ENCODE results near the gene MAGI3.

MAGI3 gene

GRCh38 chr1:113444857-113445256, 54.5 kb downstream of the MAGI3 start:
- H3K4me3 ChIP-seq (ENCODE audit: low read depth, low read length), result no peak overlapping the region
- TF ChIP-seq CTCF (IDR thresholded peaks at IDR 0.05; ENCODE audit: low read depth, low read length), result no peak

GRCh38 chr1:113451710-113452109, 61.4 kb downstream of the MAGI3 start:
- no peak for TF ChIP-seq CTCF (IDR thresholded peaks at IDR 0.05; ENCODE audit: low read depth, low read length)
- no peak overlapping the region for H3K4me3 ChIP-seq (ENCODE audit: low read depth, low read length)

- peak; percentile 40 for TF ChIP-seq CTCF (IDR thresholded peaks at IDR 0.05; ENCODE audit: low read depth, low read length)
- H3K4me3 ChIP-seq (ENCODE audit: low read depth, low read length), result no peak overlapping the region
Measured at GRCh38 chr1:113452921-113453770, 62.8 kb downstream of the MAGI3 start.

- H3K4me3 ChIP-seq (ENCODE audit: low read depth, low read length), result no peak overlapping the region
- TF ChIP-seq CTCF (IDR thresholded peaks at IDR 0.05; ENCODE audit: low read depth, low read length), result no peak
Measured at GRCh38 chr1:113453771-113454083, 63.4 kb downstream of the MAGI3 start.

- no peak overlapping the region for H3K4me3 ChIP-seq (ENCODE audit: low read depth, low read length)
- no peak for TF ChIP-seq CTCF (IDR thresholded peaks at IDR 0.05; ENCODE audit: low read depth, low read length)
Measured at GRCh38 chr1:113455374-113455773, 65.1 kb downstream of the MAGI3 start.

- TF ChIP-seq CTCF (IDR thresholded peaks at IDR 0.05; ENCODE audit: low read depth, low read length), result no peak
- H3K4me3 ChIP-seq (ENCODE audit: low read depth, low read length), result no peak overlapping the region
Measured at GRCh38 chr1:113456967-113457366, 66.7 kb downstream of the MAGI3 start.

GRCh38 chr1:113459279-113459678, 69.0 kb downstream of the MAGI3 start:
- TF ChIP-seq CTCF (IDR thresholded peaks at IDR 0.05; ENCODE audit: low read depth, low read length), result no peak
- no peak overlapping the region for H3K4me3 ChIP-seq (ENCODE audit: low read depth, low read length)
